ENCODE data around the gene GJB3.

GRCh38 chr1:34744851-34745250 is 36.2 kb upstream of the GJB3 start:
- TF ChIP-seq CTCF (IDR thresholded peaks at IDR 0.05; ENCODE audit: low read depth, low read length) (no peak), MAX (IDR thresholded peaks at IDR 0.05; ENCODE audit: low read depth, low read length) (no peak), POLR2A (IDR thresholded peaks at IDR 0.05; ENCODE audit: extremely low read depth, insufficient read length) (no peak), MYC (IDR thresholded peaks at IDR 0.05; ENCODE audit: low read depth, low read length) (no peak)

Data from NB4 (cell line).